HUES6 (cell line): ENCODE data around the gene OLFM2.
"Not testable (repeated sequence)": the region's sequence is repeated elsewhere in the genome, so short reads cannot be mapped to it uniquely, and the experiment has no call there.

Source experiments
- H3K27ac ChIP-seq: 2 replicates; pipeline ENCODE4 v1.7.0; 2013; ENCODE audit warnings: low read depth, mild to moderate bottlenecking, low read length, inconsistent platforms
- H3K27me3 ChIP-seq: 2 replicates; pipeline ENCODE4 v1.6.1; 2013; ENCODE audit warnings: low read length; ENCODE audit not compliant: control insufficient read depth, insufficient read depth
- H3K36me3 ChIP-seq: 2 replicates; pipeline ENCODE4 v1.6.1; 2013; ENCODE audit warnings: low read length; ENCODE audit not compliant: control insufficient read depth, insufficient read depth
- H3K4me1 ChIP-seq: 2 replicates; pipeline ENCODE4 v1.6.1; 2013; ENCODE audit warnings: low read length; ENCODE audit not compliant: control insufficient read depth, insufficient read depth
- H3K4me3 ChIP-seq: 2 replicates; pipeline ENCODE4 v1.5.1; 2013; ENCODE audit warnings: low read depth, low read length
- H3K9ac ChIP-seq: one replicate; pipeline ENCODE4 v1.6.1; 2013; ENCODE audit warnings: mild to moderate bottlenecking, low read length
- H3K9me3 ChIP-seq: 2 replicates; pipeline ENCODE4 v1.6.1; 2013; ENCODE audit warnings: low read depth, low read length; ENCODE audit not compliant: control insufficient read depth, insufficient read depth

Gene OLFM2

GRCh38 chr19:9847087-9847671 is 89.1 kb downstream of the OLFM2 start:
- no peaks in the 10 kb centered on the region for H3K9me3 ChIP-seq
- no peak overlapping the region for H3K27ac ChIP-seq
- H3K27me3 ChIP-seq = no peaks in the 10 kb centered on the region
- no peak overlapping the region for H3K9ac ChIP-seq
- H3K36me3 ChIP-seq = peaks cover 53% of the 10 kb centered on the region
- no peak overlapping the region for H3K4me3 ChIP-seq
- peaks cover 26% of the 10 kb centered on the region for H3K4me1 ChIP-seq

- not testable (repeated sequence) for H3K9ac ChIP-seq, H3K4me3 ChIP-seq, H3K27me3 ChIP-seq, H3K4me1 ChIP-seq, H3K9me3 ChIP-seq, H3K27ac ChIP-seq
- peaks cover 74% of the 10 kb centered on the region for H3K36me3 ChIP-seq
Measured at GRCh38 chr19:9843626-9844273, 92.6 kb downstream of the OLFM2 start.

- no peak overlapping the region for H3K27ac ChIP-seq
- no peaks in the 10 kb centered on the region for H3K27me3 ChIP-seq
- H3K36me3 ChIP-seq = peaks cover 76% of the 10 kb centered on the region
- no peak overlapping the region for H3K4me3 ChIP-seq
- H3K9ac ChIP-seq = no peak overlapping the region
- peaks cover 5% of the 10 kb centered on the region; the same call in 1 of the 2 replicates for H3K4me1 ChIP-seq
- H3K9me3 ChIP-seq = no peaks in the 10 kb centered on the region
Measured at GRCh38 chr19:9842834-9843625, 93.3 kb downstream of the OLFM2 start.

GRCh38 chr19:9839415-9839814 is 96.9 kb downstream of the OLFM2 start:
- H3K9me3 ChIP-seq = no peaks in the 10 kb centered on the region
- H3K27me3 ChIP-seq = no peaks in the 10 kb centered on the region
- H3K36me3 ChIP-seq = peaks cover 59% of the 10 kb centered on the region
- H3K4me1 ChIP-seq = peaks cover 5% of the 10 kb centered on the region; the same call in 1 of the 2 replicates
- H3K4me3 ChIP-seq = no peak overlapping the region
- H3K27ac ChIP-seq = no peak overlapping the region
- no peak overlapping the region for H3K9ac ChIP-seq

- Histone ChIP-seq H3K9me3 (no peaks in the 10 kb centered on the region), H3K9ac (no peak overlapping the region), H3K4me3 (no peak overlapping the region)
Measured at GRCh38 chr19:9838324-9838723, 98.0 kb downstream of the OLFM2 start.

GRCh38 chr19:9836021-9836420 is 100.3 kb downstream of the OLFM2 start:
- no peak overlapping the region for H3K27ac ChIP-seq
- no peaks in the 10 kb centered on the region for H3K27me3 ChIP-seq
- H3K4me3 ChIP-seq = peak overlapping the region; percentile 96
- no peaks in the 10 kb centered on the region for H3K9me3 ChIP-seq
- H3K9ac ChIP-seq = peak overlapping the region; percentile 82
- H3K4me1 ChIP-seq = peaks cover 5% of the 10 kb centered on the region; the same call in 1 of the 2 replicates
- peaks cover 35% of the 10 kb centered on the region for H3K36me3 ChIP-seq

More at GRCh38 chr19:9838324-9838723, 98.0 kb downstream of the OLFM2 start:
- H3K4me1 ChIP-seq = peaks cover 5% of the 10 kb centered on the region; the same call in 1 of the 2 replicates
- peaks cover 51% of the 10 kb centered on the region for H3K36me3 ChIP-seq
- no peak overlapping the region for H3K27ac ChIP-seq
- no peaks in the 10 kb centered on the region for H3K27me3 ChIP-seq

- no peaks in the 10 kb centered on the region for H3K27me3 ChIP-seq
- H3K4me1 ChIP-seq = peaks cover 5% of the 10 kb centered on the region; the same call in 1 of the 2 replicates
- H3K9ac ChIP-seq = peak overlapping the region; percentile 82
- H3K36me3 ChIP-seq = peaks cover 32% of the 10 kb centered on the region
- H3K9me3 ChIP-seq = no peaks in the 10 kb centered on the region
- peak overlapping the region; percentile 68; the same call in 1 of the 2 replicates for H3K27ac ChIP-seq
- peak overlapping the region; percentile 96 for H3K4me3 ChIP-seq
Measured at GRCh38 chr19:9835507-9835949, 100.8 kb downstream of the OLFM2 start.

- Histone ChIP-seq H3K27ac (peak within 1 kb of the TSS; percentile 68; the same call in 1 of the 2 replicates), H3K9me3 (no peaks in the 10 kb centered on the region), H3K27me3 (no peaks in the 10 kb centered on the region), H3K4me1 (peaks cover 5% of the 10 kb centered on the region; the same call in 1 of the 2 replicates), H3K36me3 (peaks cover 31% of the 10 kb centered on the region), H3K9ac (peak within 1 kb of the TSS; percentile 82), H3K4me3 (peak within 1 kb of the TSS; percentile 96)
Measured at GRCh38 chr19:9834726-9835506, 101.4 kb downstream of the OLFM2 start, which contains the start of gene PIN1. PIN1 (plus strand) TSS chr19:9835318; CDS start chr19:9835345, 27 bp downstream.

- H3K36me3 ChIP-seq = peaks cover 31% of the 10 kb centered on the region
- peak overlapping the region; percentile 46 for H3K4me3 ChIP-seq
- peaks cover 5% of the 10 kb centered on the region; the same call in 1 of the 2 replicates for H3K4me1 ChIP-seq
- H3K9me3 ChIP-seq = no peaks in the 10 kb centered on the region
- no peak overlapping the region for H3K27ac ChIP-seq
- no peaks in the 10 kb centered on the region for H3K27me3 ChIP-seq
- no peak overlapping the region for H3K9ac ChIP-seq
Measured at GRCh38 chr19:9834307-9834725, 102.0 kb downstream of the OLFM2 start.

GRCh38 chr19:9828551-9829063 is 107.7 kb downstream of the OLFM2 start:
- Histone ChIP-seq H3K9me3 (no peaks in the 10 kb centered on the region), H3K9ac (peak overlapping the region; percentile 90), H3K4me3 (peak overlapping the region; percentile 97), H3K36me3 (peaks cover 16% of the 10 kb centered on the region), H3K4me1 (0 out of 2 replicates have a peak, but pooled peaks cover 3% of the 10 kb centered on the region), H3K27me3 (no peaks in the 10 kb centered on the region), H3K27ac (peak overlapping the region; percentile 61; the same call in 1 of the 2 replicates)
